HepG2 (cell line): Measurements from ENCODE around the gene GNAZ. TPM values are rescaled to one million over a fixed set of nuclear protein-coding genes. Genes with fewer than 3 reads are reported as not detected.

ENCODE experiments used
- ATAC-seq: fragments of 200-7000 bp; cut with Tn5 transposase; 3 replicates; pipeline ENCODE4 v1.9.1; 2020; ENCODE audit warnings: mild to moderate bottlenecking, moderate library complexity
- BruUV-seq: library from RNA; stranded (reverse); fragments of 400-500 nt; replicated peaks from 2 replicates; lab custom pipeline; 2021; lab: Mats Ljungman, UMichigan
- CTCF ChIA-PET: fragments of 300-600 bp; formaldehyde crosslinking; extraction: SDS; loops from one replicate; lab custom pipeline; 2021; ENCODE audit warnings: low total read pairs, inconsistent platforms, low intra/inter-chr PET ratio; lab: Yijun Ruan, JAX
- POLR2A ChIA-PET: fragments of 350-600 bp; sonication (Branson Sonifier 250); formaldehyde crosslinking; loops from one replicate; lab custom pipeline; 2020; ENCODE audit warnings: antibody characterized with exemption, inconsistent platforms; lab: Yijun Ruan, JAX
- DNase-seq: peaks from one replicate; pipeline ENCODE4 v3.0.0-alpha.2; 2015; ENCODE audit warnings: low spot score
- FAIRE-seq: peaks from 3 replicates; lab custom pipeline; 2011; peaks lifted over from hg19 to GRCh38; lab: Jason Lieb, UNC
- H2AFZ ChIP-seq: one replicate; pipeline ENCODE4 v1.6.1; 2011; ENCODE audit warnings: low read length, inconsistent platforms
- H3K27ac ChIP-seq: fragments of 300-600 bp; 3 replicates; pipeline ENCODE4 v1.8.0; 2011; ENCODE audit warnings: mixed run types, mild to moderate bottlenecking, mixed read lengths, low read length, inconsistent platforms; ENCODE audit not compliant: insufficient read depth; ENCODE audit errors: extremely low read length
- H3K27me3 ChIP-seq, 2 experiments: fragments of 200-600 bp in 1 of 2; 2 replicates in 1 of 2; 3 replicates in 1 of 2; pipeline versions ENCODE4 v1.6.0 to v1.8.0; 2011; ENCODE audit warnings: low read length in 2 of 2, mild to moderate bottlenecking in 2 of 2, moderate library complexity in 2 of 2, inconsistent platforms in 1 of 2; ENCODE audit not compliant: insufficient read depth in 2 of 2, control insufficient read depth in 1 of 2
- H3K36me3 ChIP-seq, 2 experiments: fragments of 200-600 bp in 1 of 2; replicated peaks in 1 of 2; 2 replicates in 1 of 2; 3 replicates in 1 of 2; pipeline versions ENCODE4 v1.5.1 to v1.8.0; 2011; ENCODE audit warnings: low read length in 2 of 2, inconsistent platforms in 1 of 2; ENCODE audit not compliant: insufficient read depth in 2 of 2, control insufficient read depth in 1 of 2
- H3K4me1 ChIP-seq: 2 replicates; pipeline ENCODE4 v1.5.1; 2012; ENCODE audit warnings: low read length, inconsistent platforms; ENCODE audit not compliant: insufficient read depth
- H3K4me2 ChIP-seq: 2 replicates; pipeline ENCODE4 v1.6.0; 2011; ENCODE audit warnings: low read depth, low read length, inconsistent platforms
- H3K4me3 ChIP-seq, 3 experiments: fragments of 200-600 bp in 1 of 3; sonication (generic), shearing (Covaris generic) in 1 of 3; replicated peaks in 1 of 3; 2 replicates each; pipeline ENCODE4 v1.5.1; 2011 to 2016; ENCODE audit warnings: low read length in 3 of 3, inconsistent platforms in 2 of 3, low read depth in 2 of 3, mild to moderate bottlenecking in 2 of 3, control low read depth in 1 of 3, mixed read lengths in 1 of 3; ENCODE audit not compliant: insufficient read depth in 1 of 3
- H3K79me2 ChIP-seq: one replicate; pipeline ENCODE4 v1.6.1; 2011; ENCODE audit warnings: low read length, inconsistent platforms; ENCODE audit not compliant: insufficient read depth
- H3K9ac ChIP-seq: 2 replicates; pipeline ENCODE4 v1.6.0; 2011; ENCODE audit warnings: mild to moderate bottlenecking, low read depth, low read length, inconsistent platforms; ENCODE audit not compliant: insufficient read depth
- H3K9me3 ChIP-seq: 2 replicates; pipeline ENCODE4 v1.5.1; 2012; ENCODE audit warnings: mild to moderate bottlenecking, low read length
- H4K20me1 ChIP-seq: 2 replicates; pipeline ENCODE4 v1.6.0; 2011; ENCODE audit warnings: inconsistent platforms, mild to moderate bottlenecking, low read length, moderate library complexity; ENCODE audit not compliant: insufficient read depth
- ERF ChIP-seq: IDR thresholded peaks from 2 replicates; pipeline ENCODE4 v1.6.1; 2018; ENCODE audit warnings: missing biosample characterization, missing genetic modification reagents
- GRHL1 ChIP-seq: sonication (generic); formaldehyde crosslinking; conservative IDR thresholded peaks from 2 replicates; pipeline ENCODE4 v1.8.0; 2022; ENCODE audit warnings: missing genetic modification reagents
- GTF2F1 ChIP-seq: fragments of 150-350 bp; IDR thresholded peaks from 2 replicates; pipeline ENCODE4 v1.6.1; 2014; ENCODE audit warnings: low read length
- MEIS1 ChIP-seq: sonication (generic); formaldehyde crosslinking; IDR thresholded peaks from 2 replicates; pipeline ENCODE4 v1.9.0; 2021; ENCODE audit warnings: mild to moderate bottlenecking, missing genetic modification reagents, moderate library complexity, borderline replicate concordance
- MTF1 ChIP-seq: sonication (generic); formaldehyde crosslinking; IDR thresholded peaks from 2 replicates; pipeline ENCODE4 v1.5.0; 2020; ENCODE audit warnings: missing genetic modification reagents
- MYNN ChIP-seq: sonication (generic); formaldehyde crosslinking; IDR thresholded peaks from 2 replicates; pipeline ENCODE4 v1.4.0; 2020; ENCODE audit warnings: mild to moderate bottlenecking, low read depth, missing genetic modification reagents
- NR2F1 ChIP-seq, 2 experiments: fragments of 450-650 bp in 1 of 2; formaldehyde crosslinking in 1 of 2; IDR thresholded peaks; 2 replicates each; pipeline versions ENCODE4 v1.5.0 to v1.6.1; 2016 to 2020; ENCODE audit warnings: mild to moderate bottlenecking in 1 of 2, missing compliant biosample characterization in 1 of 2, missing genetic modification reagents in 1 of 2, moderate library complexity in 1 of 2
- SMAD1 ChIP-seq: sonication (generic); formaldehyde crosslinking; IDR thresholded peaks from 2 replicates; pipeline ENCODE4 v1.4.0; 2020; ENCODE audit warnings: missing genetic modification reagents, low read depth, mild to moderate bottlenecking, borderline replicate concordance
- TOE1 ChIP-seq: sonication (generic); formaldehyde crosslinking; IDR thresholded peaks from 2 replicates; pipeline ENCODE4 v1.4.0; 2020; ENCODE audit warnings: mild to moderate bottlenecking, missing genetic modification reagents
- YY1 ChIP-seq: IDR thresholded peaks from 2 replicates; pipeline ENCODE4 v1.6.1; 2011; ENCODE audit warnings: low read length, low read depth, moderate library complexity, mild to moderate bottlenecking; ENCODE audit not compliant: insufficient read depth, insufficient replicate concordance
- ZNF670 ChIP-seq: sonication (generic); formaldehyde crosslinking; IDR thresholded peaks from 2 replicates; pipeline ENCODE4 v1.8.0; 2022; ENCODE audit warnings: mild to moderate bottlenecking, missing genetic modification reagents, borderline replicate concordance
- ZNF747 ChIP-seq: sonication (generic); formaldehyde crosslinking; IDR thresholded peaks from 2 replicates; pipeline ENCODE4 v1.8.1; 2023; ENCODE audit warnings: missing genetic modification reagents, mild to moderate bottlenecking, borderline replicate concordance
- ZNF75D ChIP-seq: sonication (generic); formaldehyde crosslinking; IDR thresholded peaks from 2 replicates; pipeline ENCODE4 v1.8.1; 2023; ENCODE audit warnings: missing genetic modification reagents, mild to moderate bottlenecking, borderline replicate concordance
- ZNF782 ChIP-seq: sonication (generic); formaldehyde crosslinking; IDR thresholded peaks from 2 replicates; pipeline ENCODE4 v1.4.0; 2020; ENCODE audit warnings: missing genetic modification reagents, mild to moderate bottlenecking, borderline replicate concordance
- ZSCAN31 ChIP-seq: sonication (generic); formaldehyde crosslinking; IDR thresholded peaks from 2 replicates; pipeline ENCODE4 v1.5.0; 2020; ENCODE audit warnings: low read depth, mild to moderate bottlenecking, missing genetic modification reagents
- WGBS: methylation state at CpG from one replicate; pipeline ENCODE4 v1.1.6; 2017; ENCODE audit warnings: low lambda C conversion rate; 5-methylcytosine and 5-hydroxymethylcytosine counted together
- in situ Hi-C: cut with HindIII; loops from 2 replicates; pipeline ENCODE4 v1.10.0; 2017; ENCODE audit warnings: low pct_unique_long_range_greater_than_20kb; ENCODE audit not compliant: extremely low pct_ligation_motif_present
- intact Hi-C: fragments of 100-400 bp; cut with micrococcal nuclease; formaldehyde crosslinking; loops from one replicate; pipeline ENCODE4 v1.10.0; 2022; ENCODE audit not compliant: unreplicated experiment
- polyA plus RNA-seq, 8 experiments: library from polyadenylated mRNA; depleted of rRNA in 3 of 8; stranded (reverse) in 7 of 8; unstranded in 1 of 8; fragments of >200 nt; fragmentation: Illumina TruSeq in 4 of 8; extraction: Trizol in 4 of 8; gene quantifications; 2 replicates each; pipeline versions ENCODE4 v1.2.1 to v1.2.3, GENCODE V29; 2011 to 2016; ENCODE audit warnings: low read depth in 4 of 8, missing spikeins in 1 of 8, mixed read lengths in 1 of 8; ENCODE audit not compliant: insufficient read depth in 1 of 8
- total RNA-seq, 5 experiments: library from RNA; depleted of rRNA; stranded (reverse); fragments of >200 nt; fragmentation: Illumina TruSeq; extraction: Trizol; gene quantifications; 2 replicates each; pipeline ENCODE4 v1.2.3, GENCODE V29; 2016; ENCODE audit warnings: low read depth in 1 of 5
- TF ChIP-seq, protein P1 (sequence below): sonication (generic); formaldehyde crosslinking; IDR thresholded peaks from 2 replicates; pipeline ENCODE4 v1.4.0; 2020; ENCODE audit warnings: missing genetic modification reagents

GNAZ gene
- total and polyA plus RNA-seq, 2 of the 13 experiments (the other 11 are each of a cell fraction or from before 2014, with no cell fraction given): 11.4 to 22.3 TPM

- TF ChIP-seq MYNN (CRISPR knock-in tag) (no peak), MTF1 (no peak), TOE1 (CRISPR knock-in tag) (no peak), YY1 (no peak), GRHL1 (no peak)
Measured at GRCh38 chr22:23067691-23068090, 2.6 kb upstream of the GNAZ start (continued).

GRCh38 chr22:23068096-23068831, 2.1 kb upstream of the GNAZ start:
- Histone ChIP-seq H2AFZ (no peak overlapping the region), H3K9ac (no peak overlapping the region), H3K27me3 (peaks cover 0 to 49% of the 10 kb centered on the region in 2 experiments; a peak in 3 of 5 replicates), H3K4me3 (no peak overlapping the region), H3K36me3 (no peaks in the 10 kb centered on the region), H4K20me1 (no peaks in the 10 kb centered on the region), H3K27ac (no peak overlapping the region), H3K4me1 (peaks cover 40% of the 10 kb centered on the region), H3K79me2 (peaks cover 27% of the 10 kb centered on the region), H3K9me3 (no peaks in the 10 kb centered on the region), H3K4me2 (no peak overlapping the region)
- ATAC-seq (no peak), FAIRE-seq (no peak), DNase-seq (no peak)
- CTCF ChIA-PET: no interaction called here
- in situ Hi-C loops (no loop called here), intact Hi-C loops (no loop called here)
- WGBS: 30% methylated on average over 8 of the region's 8 CpGs
- TF ChIP-seq ZNF670: no peak
- TF ChIP-seq ZNF782 (CRISPR knock-in tag): no peak
- TF ChIP-seq, protein P1, sequence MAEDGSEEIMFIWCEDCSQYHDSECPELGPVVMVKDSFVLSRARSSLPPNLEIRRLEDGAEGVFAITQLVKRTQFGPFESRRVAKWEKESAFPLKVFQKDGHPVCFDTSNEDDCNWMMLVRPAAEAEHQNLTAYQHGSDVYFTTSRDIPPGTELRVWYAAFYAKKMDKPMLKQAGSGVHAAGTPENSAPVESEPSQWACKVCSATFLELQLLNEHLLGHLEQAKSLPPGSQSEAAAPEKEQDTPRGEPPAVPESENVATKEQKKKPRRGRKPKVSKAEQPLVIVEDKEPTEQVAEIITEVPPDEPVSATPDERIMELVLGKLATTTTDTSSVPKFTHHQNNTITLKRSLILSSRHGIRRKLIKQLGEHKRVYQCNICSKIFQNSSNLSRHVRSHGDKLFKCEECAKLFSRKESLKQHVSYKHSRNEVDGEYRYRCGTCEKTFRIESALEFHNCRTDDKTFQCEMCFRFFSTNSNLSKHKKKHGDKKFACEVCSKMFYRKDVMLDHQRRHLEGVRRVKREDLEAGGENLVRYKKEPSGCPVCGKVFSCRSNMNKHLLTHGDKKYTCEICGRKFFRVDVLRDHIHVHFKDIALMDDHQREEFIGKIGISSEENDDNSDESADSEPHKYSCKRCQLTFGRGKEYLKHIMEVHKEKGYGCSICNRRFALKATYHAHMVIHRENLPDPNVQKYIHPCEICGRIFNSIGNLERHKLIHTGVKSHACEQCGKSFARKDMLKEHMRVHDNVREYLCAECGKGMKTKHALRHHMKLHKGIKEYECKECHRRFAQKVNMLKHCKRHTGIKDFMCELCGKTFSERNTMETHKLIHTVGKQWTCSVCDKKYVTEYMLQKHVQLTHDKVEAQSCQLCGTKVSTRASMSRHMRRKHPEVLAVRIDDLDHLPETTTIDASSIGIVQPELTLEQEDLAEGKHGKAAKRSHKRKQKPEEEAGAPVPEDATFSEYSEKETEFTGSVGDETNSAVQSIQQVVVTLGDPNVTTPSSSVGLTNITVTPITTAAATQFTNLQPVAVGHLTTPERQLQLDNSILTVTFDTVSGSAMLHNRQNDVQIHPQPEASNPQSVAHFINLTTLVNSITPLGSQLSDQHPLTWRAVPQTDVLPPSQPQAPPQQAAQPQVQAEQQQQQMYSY (CRISPR knock-in tag): no peak
- TF ChIP-seq ZSCAN31 (CRISPR knock-in tag): no peak
- no peak for TF ChIP-seq GTF2F1
- TF ChIP-seq NR2F1 (CRISPR knock-in tag; IDR thresholded peaks at IDR 0.05): no peak
- TF ChIP-seq MEIS1: no peak
- no peak for TF ChIP-seq ERF (CRISPR knock-in tag)
- TF ChIP-seq ZNF75D (CRISPR knock-in tag): no peak
- TF ChIP-seq ZNF747 (CRISPR knock-in tag): no peak
- TF ChIP-seq SMAD1: no peak
- POLR2A ChIA-PET: interaction anchor here (1.7 kb wide), 1 partner anchor 32 kb away, joined by 4 read pairs; no protein-coding TSS in a partner anchor
- BruUV-seq: no TSS peak
